HAP-1 (cell line): ENCODE data around the gene CCR5.

ENCODE experiments used
- DNase-seq, 2 experiments: peaks; one replicate each; pipeline ENCODE4 v3.0.0-alpha.2; 2016 to 2020; ENCODE audit warnings: low spot score in 2 of 2
- H3K27me3 ChIP-seq: fragments of 250-450 bp; sonication (Bioruptor Pico); 2 replicates; pipeline ENCODE4 v1.5.1; 2020; ENCODE audit warnings: low read depth, mild to moderate bottlenecking, moderate library complexity
- H3K36me3 ChIP-seq: fragments of 250-450 bp; sonication (Bioruptor Pico); replicated peaks from 2 replicates; pipeline ENCODE4 v1.5.1; 2020; ENCODE audit warnings: mild to moderate bottlenecking
- H3K4me1 ChIP-seq: fragments of 250-450 bp; sonication (Bioruptor Pico); 2 replicates; pipeline ENCODE4 v1.5.1; 2020; ENCODE audit warnings: mild to moderate bottlenecking
- H3K4me3 ChIP-seq: fragments of 250-450 bp; sonication (Bioruptor Pico); 2 replicates; pipeline ENCODE4 v1.5.1; 2020; ENCODE audit warnings: mild to moderate bottlenecking, moderate library complexity
- H3K9me3 ChIP-seq: fragments of 250-450 bp; sonication (Bioruptor Pico); 2 replicates; pipeline ENCODE4 v1.5.1; 2020; ENCODE audit warnings: mild to moderate bottlenecking, moderate library complexity
- in situ Hi-C: fragments of 300-500 bp; cut with MboI; formaldehyde crosslinking; loops from 3 replicates; pipeline ENCODE4 v1.14.3; 2020; ENCODE audit warnings: low sequenced_read_pairs, inconsistent platforms, mixed read lengths

CCR5 gene

GRCh38 chr3:46413951-46414350 is 43.2 kb downstream of the CCR5 start:
- H3K27me3 ChIP-seq: no peaks in the 10 kb centered on the region
- no peaks in the 10 kb centered on the region for H3K4me1 ChIP-seq
- no peaks in the 10 kb centered on the region for H3K9me3 ChIP-seq
- no peaks in the 10 kb centered on the region for H3K36me3 ChIP-seq
- no peak for DNase-seq
- no peak overlapping the region for H3K4me3 ChIP-seq
- in situ Hi-C loops: no loop called here

GRCh38 chr3:46414739-46415138 is 44.0 kb downstream of the CCR5 start:
- in situ Hi-C loops: no loop called here
- no peaks in the 10 kb centered on the region for H3K9me3 ChIP-seq
- no peak overlapping the region for H3K4me3 ChIP-seq
- H3K36me3 ChIP-seq: no peaks in the 10 kb centered on the region
- no peaks in the 10 kb centered on the region for H3K27me3 ChIP-seq
- no peaks in the 10 kb centered on the region for H3K4me1 ChIP-seq
- DNase-seq: no peak

- H3K36me3 ChIP-seq: no peaks in the 10 kb centered on the region
- in situ Hi-C loops: no loop called here
- no peaks in the 10 kb centered on the region for H3K9me3 ChIP-seq
- H3K4me3 ChIP-seq: no peak overlapping the region
- no peaks in the 10 kb centered on the region for H3K27me3 ChIP-seq
- DNase-seq: no peak
- H3K4me1 ChIP-seq: no peaks in the 10 kb centered on the region
Observed at GRCh38 chr3:46416125-46416810, 45.5 kb downstream of the CCR5 start.

GRCh38 chr3:46416811-46417510 is 46.2 kb downstream of the CCR5 start:
- H3K27me3 ChIP-seq: no peaks in the 10 kb centered on the region
- H3K36me3 ChIP-seq: no peaks in the 10 kb centered on the region
- no peak overlapping the region for H3K4me3 ChIP-seq
- in situ Hi-C loops: no loop called here
- no peaks in the 10 kb centered on the region for H3K9me3 ChIP-seq
- no peak for DNase-seq
- no peaks in the 10 kb centered on the region for H3K4me1 ChIP-seq

- H3K27me3 ChIP-seq: no peaks in the 10 kb centered on the region
- no peak overlapping the region for H3K4me3 ChIP-seq
- H3K4me1 ChIP-seq: no peaks in the 10 kb centered on the region
- no peaks in the 10 kb centered on the region for H3K9me3 ChIP-seq
- no peak for DNase-seq
- in situ Hi-C loops: no loop called here
- H3K36me3 ChIP-seq: no peaks in the 10 kb centered on the region
Observed at GRCh38 chr3:46417841-46418611, 47.3 kb downstream of the CCR5 start.

- no peaks in the 10 kb centered on the region for H3K9me3 ChIP-seq
- H3K27me3 ChIP-seq: no peaks in the 10 kb centered on the region
- in situ Hi-C loops: no loop called here
- no peaks in the 10 kb centered on the region for H3K4me1 ChIP-seq
- H3K4me3 ChIP-seq: no peak overlapping the region
- no peaks in the 10 kb centered on the region for H3K36me3 ChIP-seq
- DNase-seq: no peak
Observed at GRCh38 chr3:46419816-46420215, 49.1 kb downstream of the CCR5 start.

GRCh38 chr3:46420931-46421330 is 50.2 kb downstream of the CCR5 start:
- DNase-seq: no peak
- no peaks in the 10 kb centered on the region for H3K9me3 ChIP-seq
- no peaks in the 10 kb centered on the region for H3K27me3 ChIP-seq
- H3K36me3 ChIP-seq: no peaks in the 10 kb centered on the region
- no peak overlapping the region for H3K4me3 ChIP-seq
- no peaks in the 10 kb centered on the region for H3K4me1 ChIP-seq
- in situ Hi-C loops: no loop called here

GRCh38 chr3:46422617-46423016 is 51.9 kb downstream of the CCR5 start:
- no peak for DNase-seq
- Histone ChIP-seq H3K4me1 (no peaks in the 10 kb centered on the region), H3K27me3 (no peaks in the 10 kb centered on the region), H3K36me3 (no peaks in the 10 kb centered on the region), H3K4me3 (no peak overlapping the region), H3K9me3 (no peaks in the 10 kb centered on the region)
- in situ Hi-C loops: no loop called here

GRCh38 chr3:46423588-46423987 is 52.8 kb downstream of the CCR5 start:
- no peaks in the 10 kb centered on the region for H3K4me1 ChIP-seq
- H3K9me3 ChIP-seq: no peaks in the 10 kb centered on the region
- no peak for DNase-seq
- H3K4me3 ChIP-seq: no peak overlapping the region
- no peaks in the 10 kb centered on the region for H3K36me3 ChIP-seq
- in situ Hi-C loops: no loop called here
- H3K27me3 ChIP-seq: no peaks in the 10 kb centered on the region
